Epithelial cell of esophagus (primary cell): ENCODE data around the gene STRADB.

Experiments
- DNase-seq: peaks from one replicate; pipeline ENCODE4 v3.0.0; 2010; ENCODE audit warnings: low read depth
- H3K4me3 ChIP-seq: 2 replicates; pipeline ENCODE4 v1.5.1; 2011; ENCODE audit warnings: mild to moderate bottlenecking, low read length, control low read depth
- CTCF ChIP-seq: IDR thresholded peaks from 2 replicates; pipeline ENCODE4 v1.5.1; 2011; ENCODE audit warnings: low read depth, mild to moderate bottlenecking, low read length, control low read depth, inconsistent platforms; ENCODE audit not compliant: insufficient read depth; ENCODE audit errors: missing control alignments

STRADB gene

GRCh38 chr2:201407265-201407664, 44.3 kb upstream of the STRADB start:
- no peak for TF ChIP-seq CTCF
- no peak overlapping the region for H3K4me3 ChIP-seq
- DNase-seq, result no peak

DNA sequence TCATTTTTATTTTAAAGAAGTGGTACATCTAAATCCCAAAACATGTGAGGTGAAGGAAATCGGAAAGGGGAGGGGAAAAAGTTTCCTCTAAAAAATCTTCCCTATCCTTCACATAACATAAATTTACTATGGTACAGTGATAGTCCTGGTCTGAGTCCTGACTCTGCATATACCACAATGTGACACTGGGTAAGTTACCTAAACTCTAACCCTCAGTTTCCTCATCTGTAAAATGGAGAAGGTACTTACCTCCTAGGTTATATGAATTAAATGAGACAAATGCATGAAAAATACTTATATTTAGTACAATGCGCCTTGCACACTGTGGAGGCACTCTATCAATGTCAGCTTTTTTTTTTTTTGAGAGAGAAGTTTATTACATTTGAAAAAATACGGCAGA, 42.6 kb upstream of the STRADB start:
- no peak for TF ChIP-seq CTCF
- H3K4me3 ChIP-seq, result no peak overlapping the region
- no peak for DNase-seq

DNA sequence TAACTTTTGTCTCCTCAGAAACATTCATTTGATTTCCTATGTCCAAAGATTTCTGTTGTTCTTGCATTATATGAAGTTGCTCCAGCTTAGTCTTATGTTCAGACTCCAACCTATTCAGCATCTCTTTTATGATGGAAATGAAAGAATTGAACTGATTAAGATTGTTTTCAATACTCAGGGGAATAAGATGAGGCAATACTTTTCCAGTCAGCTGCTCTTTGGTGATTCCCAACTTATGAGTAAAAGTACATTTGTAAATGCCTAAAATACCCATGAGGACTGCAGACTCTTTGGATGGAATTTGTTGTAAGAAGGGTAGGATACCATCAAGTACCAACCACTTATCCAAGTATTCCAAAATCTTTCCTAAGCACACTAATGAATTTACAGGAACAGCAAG, 40.1 kb upstream of the STRADB start:
- no peak for DNase-seq
- no peak overlapping the region for H3K4me3 ChIP-seq
- TF ChIP-seq CTCF, result no peak

DNA sequence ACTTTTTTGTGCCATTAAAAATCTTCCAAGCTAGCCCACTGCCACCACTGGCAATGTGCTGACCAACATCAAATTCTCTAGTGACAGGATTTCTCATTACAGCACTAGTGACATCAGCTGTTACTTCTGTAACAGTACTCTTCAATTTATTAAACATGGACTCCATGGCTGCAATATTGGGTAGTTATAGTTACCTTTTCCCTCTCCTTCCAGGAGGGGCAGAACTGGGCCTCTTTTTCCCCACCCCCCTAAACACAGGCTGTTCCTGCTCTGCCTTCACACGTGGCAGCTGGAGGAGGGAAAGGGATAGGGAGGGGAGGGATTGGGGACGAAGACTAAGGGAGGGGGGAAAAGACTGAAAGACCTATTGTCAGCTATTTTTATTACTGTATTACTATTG, 38.4 kb upstream of the STRADB start:
- no peak for TF ChIP-seq CTCF
- H3K4me3 ChIP-seq, result no peak overlapping the region
- no peak for DNase-seq

GRCh38 chr2:201413552-201413951, 38.0 kb upstream of the STRADB start:
- no peak for TF ChIP-seq CTCF
- no peak overlapping the region for H3K4me3 ChIP-seq
- no peak for DNase-seq

GRCh38 chr2:201414099-201415023, 37.2 kb upstream of the STRADB start:
- TF ChIP-seq CTCF, result no peak
- no peak for DNase-seq
- no peak overlapping the region for H3K4me3 ChIP-seq

GRCh38 chr2:201415149-201415548, 36.4 kb upstream of the STRADB start:
- no peak for DNase-seq
- no peak overlapping the region for H3K4me3 ChIP-seq
- no peak for TF ChIP-seq CTCF
